UCSD-AML1 (cell line): ENCODE measurements around the gene CEP295NL.
"Not testable (repeated sequence)": the region's sequence is repeated elsewhere in the genome, so short reads cannot be mapped to it uniquely, and the experiment has no call there.

Experiments used
- DNase-seq: peaks from one replicate; lab custom pipeline; 2025; ENCODE audit not compliant: unreplicated experiment; lab: John Stamatoyannopoulos, UW

The CEP295NL gene, protein sequence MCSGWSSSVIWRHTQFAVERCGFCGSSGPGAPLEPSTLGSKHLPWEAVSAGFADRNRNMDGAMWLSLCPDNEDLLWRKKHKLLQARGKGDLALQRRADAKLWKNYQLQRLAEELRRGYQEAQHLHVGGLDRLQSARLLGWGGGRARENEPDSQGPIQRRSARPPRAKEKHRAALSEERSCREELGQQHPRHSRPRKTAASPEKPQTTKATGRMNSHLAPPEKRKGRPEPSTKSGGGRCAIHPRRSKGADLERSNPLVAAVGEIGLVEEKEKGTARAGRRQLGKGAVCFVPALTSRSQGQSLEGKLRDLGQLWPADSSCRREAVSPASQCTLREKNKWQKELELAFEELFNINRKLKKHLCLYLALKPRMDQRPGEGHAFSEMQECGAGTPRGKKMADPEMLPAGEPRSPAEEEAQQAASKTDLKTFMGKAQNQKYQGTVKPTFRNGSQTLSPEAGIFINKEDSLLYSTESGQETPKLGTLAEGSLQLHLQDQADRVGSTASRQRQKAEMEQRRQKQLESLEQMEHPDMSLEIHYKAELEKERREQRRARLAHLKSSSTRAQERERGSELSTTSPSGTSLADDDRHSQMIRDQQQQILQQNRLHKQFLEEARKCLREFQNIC

DNA sequence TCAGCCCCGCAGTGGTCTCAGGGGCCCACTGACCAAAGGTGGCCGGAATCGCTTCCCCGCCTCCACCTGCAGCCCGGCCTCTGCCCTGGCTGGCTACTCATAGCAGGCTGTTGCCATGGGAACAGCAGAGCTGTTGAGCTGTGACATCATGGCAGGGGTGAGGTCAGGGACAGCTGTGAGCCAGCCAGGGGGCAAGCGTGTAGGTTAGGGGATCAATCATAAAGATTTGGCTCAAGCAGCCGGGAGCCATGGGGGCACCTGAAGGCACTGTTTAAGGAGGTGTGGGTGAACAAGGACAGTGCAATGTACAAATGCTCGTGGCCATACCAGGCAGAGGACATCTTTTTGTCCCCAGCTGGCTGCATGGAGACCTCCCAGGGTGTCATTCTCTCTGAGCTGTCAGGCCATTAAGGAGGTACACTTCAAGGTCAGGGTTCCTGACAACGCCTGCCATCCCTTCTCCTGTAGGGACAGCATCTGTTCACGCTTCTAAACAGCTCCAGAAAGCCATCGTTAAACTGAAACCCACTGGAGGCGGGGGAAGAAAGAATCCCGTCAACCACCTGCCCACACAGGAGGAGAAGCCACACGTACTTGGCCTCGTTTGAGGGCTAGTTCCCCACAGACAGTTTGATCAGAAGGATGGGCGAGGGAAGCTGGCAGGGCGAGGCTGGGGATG lies at the start of gene CEP295NL:
TSS of gene CEP295NL (minus strand) at position 101 of the 679 bp plus-strand sequence. CDS start 1,373 bp downstream, outside the sequence.
- no peak for DNase-seq

DNA sequence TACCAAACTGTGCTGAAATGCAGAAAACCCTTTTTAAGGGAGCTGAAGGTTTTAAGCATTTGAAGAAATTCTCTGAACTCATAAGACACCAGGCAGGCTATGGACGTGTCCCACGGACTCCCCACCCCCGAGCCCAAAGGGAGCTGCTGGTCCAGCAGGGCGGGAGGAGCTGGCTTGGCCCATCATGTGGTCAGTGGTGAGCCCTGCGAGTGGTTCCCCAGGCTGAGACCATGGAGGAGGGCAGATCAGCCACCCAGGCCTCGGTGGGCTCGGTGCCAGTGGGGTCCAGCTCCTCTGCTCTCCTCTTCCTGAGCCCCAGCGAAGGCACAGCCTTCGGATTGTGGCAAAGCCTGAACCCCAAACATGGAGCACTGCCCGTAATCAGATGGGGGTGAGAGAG lies 49.7 kb upstream of the CEP295NL start:
- DNase-seq = no peak

DNA sequence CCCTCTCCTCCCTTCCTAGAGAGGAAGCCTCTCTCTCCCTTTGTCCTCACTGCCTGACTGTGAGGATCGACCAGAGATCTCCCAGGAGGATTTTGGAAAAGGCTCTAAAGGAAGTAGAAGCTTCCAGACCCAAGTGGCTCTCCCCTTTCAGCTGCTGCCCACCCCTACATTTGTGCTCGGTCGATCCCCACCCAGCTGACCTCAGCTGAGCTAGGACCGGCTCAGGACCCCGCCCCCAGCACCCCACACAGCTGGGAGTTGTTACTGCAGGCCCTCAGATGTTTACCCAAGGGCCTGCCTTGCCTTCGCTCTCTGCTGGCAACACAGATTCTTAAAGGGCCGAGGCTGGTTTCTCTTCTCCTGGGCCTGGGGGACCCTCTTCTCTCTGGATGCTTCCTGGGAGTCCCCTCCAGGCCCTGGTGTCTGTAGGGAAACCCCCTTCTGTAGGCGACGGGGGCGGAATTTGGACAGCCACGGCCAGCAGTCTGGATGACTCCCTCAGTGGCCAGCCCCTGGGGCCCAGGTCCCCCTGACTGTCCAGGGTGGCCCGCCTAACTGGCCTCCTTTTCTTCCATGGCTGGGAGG lies 49.1 kb upstream of the CEP295NL start:
- no peak for DNase-seq

DNA sequence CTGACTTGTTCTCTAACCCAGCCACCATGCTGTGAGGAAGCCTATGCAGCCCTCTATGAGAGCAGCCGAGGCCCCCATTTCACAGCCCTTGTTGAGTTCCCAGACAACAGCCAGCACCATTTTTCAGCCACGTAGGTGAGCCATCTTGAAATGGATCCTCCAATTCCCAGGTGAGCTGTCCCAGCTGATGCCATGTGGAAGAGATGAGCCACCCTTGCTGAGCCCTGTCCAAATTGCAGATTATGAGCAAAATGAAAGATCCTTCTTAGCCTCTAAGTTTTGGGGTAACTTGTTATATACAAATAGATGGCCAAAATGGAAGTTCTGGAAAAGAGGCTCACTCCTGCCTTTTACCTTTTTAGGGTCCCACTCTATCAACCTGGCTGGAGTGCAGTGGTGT lies 47.9 kb upstream of the CEP295NL start:
- no peak for DNase-seq

DNA sequence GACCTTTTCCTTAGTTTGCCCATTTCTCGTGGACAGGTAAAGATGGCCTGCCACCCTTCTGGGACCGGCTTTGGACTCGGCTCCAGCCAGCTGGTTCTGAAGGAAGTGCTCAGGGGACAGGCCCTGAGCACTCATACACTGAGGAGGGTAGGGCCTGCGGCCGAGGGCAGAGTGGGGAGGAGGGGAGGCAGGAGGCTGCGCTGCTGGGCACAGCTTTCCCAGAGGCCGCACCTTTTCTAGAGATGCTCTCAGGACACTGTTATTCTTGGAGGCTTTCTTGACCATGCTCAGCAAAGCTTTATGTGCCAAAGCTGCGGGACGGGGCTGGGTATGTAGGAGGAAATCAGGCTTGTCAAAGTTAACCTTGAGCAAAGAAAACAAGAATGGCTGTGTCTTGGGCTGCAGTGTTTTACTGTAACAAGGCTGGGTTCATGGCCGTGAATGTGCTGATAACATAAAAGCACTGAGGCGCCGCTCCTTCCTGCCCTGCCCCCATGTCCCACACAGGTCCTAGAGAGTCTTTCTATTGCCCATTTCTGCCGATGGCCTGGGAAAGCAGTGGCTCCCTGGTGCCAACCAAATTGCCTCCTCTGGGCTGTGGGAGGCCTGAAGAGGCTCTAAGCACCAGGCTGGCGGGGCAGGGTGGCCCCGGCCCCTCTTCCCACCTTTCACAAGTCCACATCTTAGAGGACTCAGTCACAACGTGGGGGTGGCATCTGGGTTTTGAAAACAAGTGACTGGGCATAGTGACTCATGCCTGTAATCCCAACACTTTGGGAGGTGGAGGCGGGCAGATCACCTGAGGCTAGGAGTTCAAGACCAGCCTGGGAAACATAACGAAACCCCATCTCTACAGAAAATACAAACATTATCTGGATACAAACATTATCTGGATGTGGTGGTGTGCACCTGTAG lies 44.5 kb upstream of the CEP295NL start:
- DNase-seq = no peak

DNA sequence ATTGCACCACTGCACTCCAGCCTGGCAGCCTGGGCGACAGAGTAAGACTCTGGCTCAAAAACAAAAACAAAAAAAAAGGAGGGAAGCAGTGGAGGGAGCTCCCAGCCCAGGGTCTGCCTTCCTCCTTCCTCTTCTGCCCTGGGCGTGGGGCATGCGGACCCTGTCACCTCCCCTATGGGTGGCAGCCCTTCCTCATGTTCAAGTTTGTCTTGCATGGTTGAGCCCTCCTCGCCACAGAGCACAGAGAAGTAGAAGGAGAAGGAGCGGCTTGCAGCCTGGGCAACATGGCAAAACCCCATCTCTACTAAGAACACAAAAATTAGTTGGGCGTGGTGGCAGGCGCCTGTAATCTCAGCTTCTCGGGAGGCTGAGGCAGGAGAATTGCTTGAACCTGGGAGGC lies 43.6 kb upstream of the CEP295NL start:
- no peak for DNase-seq

DNA sequence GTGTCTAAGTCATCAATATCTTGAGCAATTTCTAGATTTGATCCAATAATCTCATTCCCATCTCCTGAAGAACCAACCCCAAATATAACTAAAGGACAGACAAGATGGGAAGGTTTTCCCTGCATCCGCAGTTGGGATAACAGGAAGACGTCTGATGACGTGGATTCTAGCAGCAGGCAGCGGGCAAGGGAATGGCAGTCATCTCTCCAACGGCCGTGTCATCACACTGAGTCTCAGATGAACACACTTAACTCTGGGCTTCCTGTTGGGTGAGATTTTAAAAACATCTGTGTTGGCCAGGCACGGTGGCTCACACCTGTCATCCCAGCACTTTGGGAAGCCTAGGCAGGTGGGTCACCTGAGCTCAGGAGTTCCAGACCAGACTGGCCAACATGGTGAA lies 43.1 kb upstream of the CEP295NL start:
- no peak for DNase-seq

DNA sequence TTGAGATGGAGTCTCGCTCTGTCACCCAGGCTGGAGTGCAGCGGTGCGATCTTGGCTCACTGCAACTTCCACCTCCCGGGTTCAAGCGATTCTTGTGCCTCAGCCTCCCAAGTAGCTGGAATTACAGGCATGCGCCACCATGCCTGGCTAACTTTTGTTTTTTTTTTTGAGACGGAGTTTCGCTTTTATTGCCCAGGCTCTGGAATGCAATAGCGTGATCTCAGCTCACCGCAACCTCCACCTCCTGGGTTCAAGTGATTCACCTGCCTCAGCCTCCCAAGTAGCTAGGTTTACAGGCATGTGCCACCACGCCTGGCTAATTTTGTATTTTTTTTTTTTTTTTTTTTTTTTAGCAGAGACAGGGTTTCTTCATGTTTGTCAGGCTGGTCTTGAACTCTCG lies 42.5 kb upstream of the CEP295NL start:
- not testable (repeated sequence) for DNase-seq

DNA sequence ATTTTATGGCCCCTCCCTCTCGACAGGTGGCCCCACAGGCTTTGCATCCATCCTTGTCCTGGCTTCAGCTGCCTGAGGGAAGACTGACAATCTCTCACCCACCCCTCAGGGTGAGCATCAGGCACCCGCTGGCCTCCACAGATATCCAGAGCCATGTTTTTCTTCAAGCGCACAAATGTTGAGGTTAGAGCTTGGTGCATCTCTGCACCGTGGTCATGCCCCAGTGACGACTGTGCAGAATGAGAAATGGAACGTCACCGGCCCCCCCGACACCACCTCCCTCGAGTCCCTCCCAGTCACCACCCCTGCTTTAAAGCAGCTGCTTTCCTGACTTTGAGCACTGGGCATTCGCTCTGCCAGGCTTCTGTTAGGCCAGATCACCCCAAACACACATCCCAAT lies 42.0 kb upstream of the CEP295NL start:
- DNase-seq = no peak

DNA sequence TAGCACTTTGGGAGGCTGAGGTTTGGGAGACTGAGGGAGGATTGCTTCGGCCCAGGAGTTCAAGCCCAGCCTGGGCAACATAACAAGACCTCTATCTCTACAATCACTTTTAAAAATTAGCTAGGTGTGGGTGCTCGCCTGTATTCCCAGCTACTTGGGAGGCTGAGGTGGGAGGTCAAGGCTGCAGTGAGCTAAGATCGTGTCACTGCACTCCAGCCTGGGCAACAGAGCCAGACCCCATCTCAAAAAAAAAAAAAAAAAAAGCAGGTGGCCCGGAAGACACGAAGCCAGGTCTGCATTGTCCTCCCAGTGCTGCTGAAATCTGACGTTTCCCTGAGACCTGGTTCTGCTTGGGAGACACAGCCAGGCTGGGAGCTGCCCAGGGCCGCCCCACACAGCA lies 41.0 kb upstream of the CEP295NL start:
- no peak for DNase-seq

DNA sequence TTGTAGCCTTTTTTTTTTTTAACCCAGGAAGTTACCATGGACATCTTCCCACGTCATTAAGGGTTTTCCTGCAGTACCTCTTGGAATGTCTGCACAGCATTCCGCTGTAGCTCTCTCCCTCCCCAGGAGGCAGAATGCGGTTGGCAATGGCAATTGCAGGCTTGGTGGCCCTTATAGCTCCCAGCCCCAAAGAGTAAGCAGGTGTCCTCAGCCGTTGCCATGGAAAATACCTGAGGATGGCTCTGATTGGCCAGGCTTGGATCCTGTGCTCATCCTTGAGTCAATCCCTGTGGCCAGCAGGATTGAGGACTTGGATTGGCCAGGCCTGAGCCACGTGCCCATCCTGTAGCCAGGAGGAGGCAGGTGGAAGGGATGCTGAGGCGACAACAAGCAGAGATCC lies 37.7 kb upstream of the CEP295NL start:
- DNase-seq = no peak

DNA sequence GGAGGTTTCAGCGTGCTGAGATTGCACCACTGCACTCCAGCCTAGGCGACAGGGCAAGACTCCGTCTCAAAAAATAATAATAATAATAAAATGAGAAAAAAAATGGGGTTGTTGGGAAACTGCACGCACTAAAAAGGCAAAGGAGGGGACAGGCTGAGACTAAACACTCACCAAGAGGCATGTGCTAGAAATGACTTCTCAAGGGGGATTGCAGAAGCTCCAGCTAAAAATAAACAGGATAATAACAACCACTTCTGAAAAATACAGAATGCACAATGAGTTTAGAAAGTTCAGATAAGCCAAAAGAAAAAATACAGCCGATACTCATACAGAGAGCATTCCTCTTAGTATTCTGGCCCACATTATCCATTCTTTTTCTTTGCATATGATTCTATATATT lies 37.3 kb upstream of the CEP295NL start:
- no peak for DNase-seq

DNA sequence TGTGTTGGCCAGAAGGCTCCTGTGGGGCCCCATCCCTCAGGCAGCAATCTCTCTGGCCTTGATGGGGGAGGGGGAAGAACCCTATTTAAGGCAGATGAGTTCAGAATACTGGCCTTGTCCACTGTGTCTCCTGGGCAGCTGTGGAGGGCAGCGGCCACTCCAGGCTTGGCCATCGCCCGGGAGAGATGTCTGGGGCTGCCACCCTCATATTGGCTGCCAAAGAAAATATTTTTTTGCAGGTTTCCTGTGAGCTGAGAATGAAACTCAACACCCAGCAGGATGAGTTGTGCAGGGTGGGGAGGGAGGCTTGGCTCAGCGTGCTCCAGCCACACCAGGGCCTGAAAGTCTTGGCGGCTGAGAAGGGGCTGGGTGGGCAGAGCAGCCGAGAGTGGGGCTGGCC lies 36.6 kb upstream of the CEP295NL start:
- DNase-seq = no peak

DNA sequence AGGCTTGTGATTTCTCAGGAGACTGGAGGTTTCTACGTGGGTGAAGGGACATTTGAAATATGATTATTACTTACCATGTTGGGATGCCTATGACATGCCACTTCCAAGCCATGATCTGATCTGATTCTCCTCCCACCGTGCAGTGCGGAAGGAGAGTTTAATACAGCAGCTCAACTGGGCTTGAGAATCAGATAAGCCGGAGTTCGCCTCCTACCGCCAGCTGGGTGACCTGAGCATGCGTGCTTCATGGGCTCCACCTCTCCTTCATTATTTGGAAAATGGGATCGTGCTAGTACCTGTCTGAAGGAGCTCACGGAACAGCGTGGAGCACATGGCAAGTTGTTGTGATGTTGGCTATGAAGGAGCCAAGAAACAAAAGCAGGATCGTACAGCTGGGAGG lies 34.6 kb upstream of the CEP295NL start:
- no peak for DNase-seq

DNA sequence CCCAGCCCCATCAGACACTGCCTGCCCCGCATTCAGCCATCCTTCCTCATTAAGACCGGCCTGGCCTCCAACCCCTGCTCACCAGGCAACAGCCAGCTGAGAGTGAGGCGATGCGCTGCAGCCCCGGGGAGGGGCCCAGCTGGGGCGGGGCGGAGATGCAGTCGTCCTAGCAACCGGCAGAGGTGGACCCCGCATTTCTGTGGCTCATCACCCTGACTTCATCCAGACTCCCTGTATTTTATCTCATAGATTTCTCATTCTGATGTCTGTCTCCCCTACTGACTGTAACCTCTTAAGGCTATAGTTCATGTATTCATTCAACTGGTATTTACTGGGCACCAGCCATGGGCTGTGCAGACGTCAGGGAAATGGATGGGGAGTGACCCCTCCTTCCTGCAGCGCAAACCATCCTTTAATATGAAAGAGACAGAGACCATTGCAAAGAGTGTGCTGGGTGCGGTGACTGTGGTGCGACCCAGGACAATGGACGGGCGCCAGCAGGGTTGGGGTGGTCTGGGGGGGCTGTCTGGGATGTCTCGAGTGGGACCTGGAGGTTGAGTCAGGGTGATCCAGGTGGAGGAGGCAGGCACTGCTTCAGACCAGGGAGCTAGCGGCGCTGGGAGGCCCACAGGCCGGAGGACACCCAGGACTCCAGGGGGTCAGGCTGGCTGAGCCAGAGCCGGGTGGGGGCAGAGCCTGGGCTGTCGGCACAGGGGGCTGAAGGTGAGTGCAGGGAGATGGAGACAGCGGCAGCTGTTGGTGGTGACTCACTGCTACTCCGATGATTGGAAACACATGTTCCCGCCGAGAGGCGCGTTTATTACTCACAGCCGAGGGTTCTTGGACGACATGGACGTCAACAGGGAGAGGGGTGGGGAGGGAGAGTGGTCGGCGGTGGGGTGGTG lies 32.7 kb upstream of the CEP295NL start:
- DNase-seq = no peak

DNA sequence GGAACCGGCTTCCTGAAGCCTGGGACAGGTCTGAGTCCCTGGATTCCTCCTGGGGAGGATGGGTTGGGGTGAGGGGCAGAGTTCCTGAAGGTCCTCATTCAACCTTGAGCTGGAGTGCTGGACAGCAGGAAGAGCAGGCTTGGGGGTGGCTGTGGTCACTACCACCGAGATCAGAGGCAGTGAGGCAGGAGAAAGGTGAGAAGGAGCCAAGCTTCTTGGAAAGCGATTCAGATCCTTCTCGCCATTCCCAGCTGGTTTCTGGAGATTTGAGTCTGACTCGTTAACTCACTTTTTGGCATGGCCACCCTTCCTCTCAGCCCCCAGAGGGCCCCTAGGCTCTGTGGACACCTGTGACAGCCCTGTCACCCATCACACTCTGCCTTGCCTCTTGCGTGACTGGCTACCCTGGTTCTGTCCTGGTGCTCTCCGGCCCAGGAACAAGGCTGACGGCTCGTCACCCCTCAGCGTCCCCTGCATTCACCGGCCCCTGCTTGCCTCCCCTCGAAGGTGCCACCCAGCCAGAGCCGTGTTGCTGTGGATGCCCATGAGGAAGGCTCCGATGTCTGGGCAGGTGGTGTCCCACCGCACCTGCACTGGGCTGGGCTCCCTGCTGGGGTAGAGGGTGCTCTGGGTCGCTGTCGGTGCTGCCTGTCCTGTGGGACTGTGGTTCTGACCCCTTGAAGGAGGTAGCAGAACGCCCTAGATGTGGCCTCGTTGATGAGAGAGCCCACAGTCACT lies 31.8 kb upstream of the CEP295NL start:
- no peak for DNase-seq

DNA sequence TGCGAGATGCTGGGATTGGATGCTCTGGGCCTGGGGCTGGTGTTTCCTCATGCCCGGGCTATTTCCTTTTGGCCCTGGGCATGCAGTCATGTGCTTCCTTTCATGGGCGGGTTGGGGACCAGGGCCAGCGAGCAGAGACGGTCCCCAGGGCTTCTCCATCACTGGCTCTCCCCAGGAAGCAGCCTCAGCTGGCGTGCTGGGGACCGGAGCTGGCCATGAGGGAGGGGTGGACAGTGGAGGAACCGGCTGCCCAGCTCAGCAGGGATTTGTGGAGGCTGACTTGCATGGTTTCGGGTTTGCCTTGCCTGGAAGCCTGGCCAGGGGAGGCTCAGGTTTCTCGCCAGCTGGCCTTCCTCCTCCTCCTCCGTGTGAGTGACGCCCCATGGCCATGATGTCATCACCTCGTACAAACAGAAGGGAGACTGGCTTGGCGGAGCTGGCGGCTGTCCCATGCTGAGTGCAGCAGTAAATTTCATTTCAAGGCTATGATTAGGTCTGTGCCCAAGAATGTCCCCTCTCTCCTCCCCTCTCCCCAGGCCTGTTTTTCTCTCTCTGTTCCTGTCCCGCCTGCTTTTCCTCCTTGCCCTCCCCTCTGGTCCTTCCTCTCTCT lies 31.1 kb upstream of the CEP295NL start:
- DNase-seq = peak; percentile 58
